PFSK-1 (cell line): ENCODE results near the gene MPP2.

Experiments
- FOXP2 ChIP-seq: optimal IDR thresholded peaks from 2 replicates; pipeline ENCODE3; 2011; ENCODE audit warnings: borderline replicate concordance, control low read depth, inconsistent platforms; ENCODE audit not compliant: insufficient read depth; ENCODE audit errors: extremely low read length, extremely low read depth
- POLR2AphosphoS5 ChIP-seq: IDR thresholded peaks from 2 replicates; pipeline ENCODE4 v1.6.1; 2012; ENCODE audit warnings: low read depth, mild to moderate bottlenecking, control low read depth, low read length, moderate library complexity
- SIN3A ChIP-seq: IDR thresholded peaks from 2 replicates; pipeline ENCODE4 v1.6.1; 2012; ENCODE audit warnings: mild to moderate bottlenecking, low read length, moderate library complexity, borderline replicate concordance; ENCODE audit not compliant: insufficient read depth
- TAF1 ChIP-seq: IDR thresholded peaks from 2 replicates; pipeline ENCODE4 v1.6.1; 2012; ENCODE audit warnings: low read length, control low read depth, borderline replicate concordance; ENCODE audit not compliant: insufficient read depth
- TF ChIP-seq, protein P1 (sequence below), 2 experiments: IDR thresholded peaks; 2 replicates each; pipeline versions ENCODE4 v1.6.1 to v1.8.0; 2011 to 2012; ENCODE audit warnings: low read depth in 2 of 2, low read length in 2 of 2, control low read depth in 1 of 2, inconsistent platforms in 1 of 2, mild to moderate bottlenecking in 1 of 2, moderate library complexity in 1 of 2; ENCODE audit not compliant: insufficient read depth in 1 of 2

DNA sequence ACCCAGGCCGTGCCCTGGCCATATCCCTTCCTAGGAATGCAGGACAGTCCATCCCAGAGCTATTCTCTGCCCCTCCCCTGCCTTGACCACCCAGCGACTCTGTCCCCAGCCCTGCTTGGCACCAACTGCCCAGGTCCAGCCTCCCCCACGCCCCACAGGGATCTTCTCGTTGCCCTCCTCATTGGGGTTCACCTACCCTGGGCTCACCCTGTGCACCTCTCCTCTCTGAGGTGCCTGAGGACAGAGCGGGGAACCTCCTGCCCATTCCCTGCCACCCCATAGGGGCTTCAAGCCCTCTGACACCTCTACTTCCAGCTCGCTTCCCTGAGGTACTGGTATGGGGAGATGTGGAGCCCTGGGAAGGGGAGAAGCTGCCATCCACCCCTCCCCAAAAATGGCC is 6.2 kb upstream of the MPP2 start:
- TF ChIP-seq TAF1 (no peak), POLR2AphosphoS5 (no peak), SIN3A (no peak), FOXP2 (no peak)
- TF ChIP-seq, protein P1, sequence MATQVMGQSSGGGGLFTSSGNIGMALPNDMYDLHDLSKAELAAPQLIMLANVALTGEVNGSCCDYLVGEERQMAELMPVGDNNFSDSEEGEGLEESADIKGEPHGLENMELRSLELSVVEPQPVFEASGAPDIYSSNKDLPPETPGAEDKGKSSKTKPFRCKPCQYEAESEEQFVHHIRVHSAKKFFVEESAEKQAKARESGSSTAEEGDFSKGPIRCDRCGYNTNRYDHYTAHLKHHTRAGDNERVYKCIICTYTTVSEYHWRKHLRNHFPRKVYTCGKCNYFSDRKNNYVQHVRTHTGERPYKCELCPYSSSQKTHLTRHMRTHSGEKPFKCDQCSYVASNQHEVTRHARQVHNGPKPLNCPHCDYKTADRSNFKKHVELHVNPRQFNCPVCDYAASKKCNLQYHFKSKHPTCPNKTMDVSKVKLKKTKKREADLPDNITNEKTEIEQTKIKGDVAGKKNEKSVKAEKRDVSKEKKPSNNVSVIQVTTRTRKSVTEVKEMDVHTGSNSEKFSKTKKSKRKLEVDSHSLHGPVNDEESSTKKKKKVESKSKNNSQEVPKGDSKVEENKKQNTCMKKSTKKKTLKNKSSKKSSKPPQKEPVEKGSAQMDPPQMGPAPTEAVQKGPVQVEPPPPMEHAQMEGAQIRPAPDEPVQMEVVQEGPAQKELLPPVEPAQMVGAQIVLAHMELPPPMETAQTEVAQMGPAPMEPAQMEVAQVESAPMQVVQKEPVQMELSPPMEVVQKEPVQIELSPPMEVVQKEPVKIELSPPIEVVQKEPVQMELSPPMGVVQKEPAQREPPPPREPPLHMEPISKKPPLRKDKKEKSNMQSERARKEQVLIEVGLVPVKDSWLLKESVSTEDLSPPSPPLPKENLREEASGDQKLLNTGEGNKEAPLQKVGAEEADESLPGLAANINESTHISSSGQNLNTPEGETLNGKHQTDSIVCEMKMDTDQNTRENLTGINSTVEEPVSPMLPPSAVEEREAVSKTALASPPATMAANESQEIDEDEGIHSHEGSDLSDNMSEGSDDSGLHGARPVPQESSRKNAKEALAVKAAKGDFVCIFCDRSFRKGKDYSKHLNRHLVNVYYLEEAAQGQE (IDR thresholded peaks at IDR 0.05; ENCODE audit: insufficient read depth in 1 of 2, low read depth in 2 of 2, low read length in 2 of 2) = no peak
